SK-N-SH (cell line): Measurements from ENCODE around the gene TTF2. TPM values are rescaled to one million over a fixed set of nuclear protein-coding genes. Genes with fewer than 3 reads are reported as not detected.

Experiments
- CTCF ChIA-PET: fragments of 300-600, 350-600 bp; formaldehyde crosslinking; extraction: SDS; loops from one replicate; lab custom pipeline; 2021; lab: Yijun Ruan, JAX
- POLR2A ChIA-PET: fragments of 350-600 bp; sonication (Branson Sonifier 250); formaldehyde crosslinking; extraction: SDS; loops from one replicate; lab custom pipeline; 2020; ENCODE audit warnings: antibody characterized with exemption, inconsistent platforms; lab: Yijun Ruan, JAX
- DNase-seq: peaks from one replicate; pipeline ENCODE4 v3.0.0; 2012
- H2AFZ ChIP-seq: fragments of 200-600 bp; sonication (generic); 2 replicates; pipeline ENCODE4 v1.8.1; 2016; ENCODE audit warnings: antibody characterized with exemption, mild to moderate bottlenecking, low read depth
- H3F3A ChIP-seq: fragments of 200-600 bp; sonication (generic); replicated peaks from 2 replicates; pipeline ENCODE3; 2016; ENCODE audit warnings: antibody characterized with exemption, mild to moderate bottlenecking; ENCODE audit not compliant: insufficient read depth
- H3K27ac ChIP-seq, 2 experiments: fragments of 200-500 bp in 1 of 2; fragments of 200-600 bp in 1 of 2; sonication (Bioruptor generic) in 1 of 2; sonication (generic), shearing (Covaris generic) in 1 of 2; 2 replicates each; pipeline versions ENCODE4 v1.5.1 to v1.6.1; 2014 to 2016; ENCODE audit warnings: low read depth in 2 of 2, inconsistent platforms in 1 of 2, low read length in 1 of 2, mild to moderate bottlenecking in 1 of 2, mixed read lengths in 1 of 2
- H3K27me3 ChIP-seq: fragments of 200-600 bp; sonication (generic), shearing (Covaris generic); 2 replicates; pipeline ENCODE4 v1.6.1; 2016; ENCODE audit warnings: mixed run types; ENCODE audit not compliant: insufficient read depth
- H3K36me3 ChIP-seq, 2 experiments: fragments of 200-500 bp in 1 of 2; fragments of 200-600 bp in 1 of 2; sonication (Bioruptor generic) in 1 of 2; sonication (generic) in 1 of 2; replicated peaks in 1 of 2; 2 replicates each; pipeline versions ENCODE3 to v1.5.1; 2014 to 2016; ENCODE audit warnings: low read length in 1 of 2, mild to moderate bottlenecking in 1 of 2; ENCODE audit not compliant: insufficient read depth in 2 of 2, control insufficient read depth in 1 of 2
- H3K4me1 ChIP-seq, 2 experiments: fragments of 200-500 bp in 1 of 2; fragments of 200-600 bp in 1 of 2; sonication (Bioruptor generic) in 1 of 2; sonication (generic), shearing (Covaris generic) in 1 of 2; 2 replicates each; pipeline versions ENCODE4 v1.5.1 to v1.6.1; 2014 to 2016; ENCODE audit warnings: low read depth in 1 of 2, low read length in 1 of 2, mixed run types in 1 of 2; ENCODE audit not compliant: insufficient read depth in 2 of 2, control insufficient read depth in 1 of 2
- H3K4me2 ChIP-seq: fragments of 200-600 bp; sonication (generic), shearing (Covaris generic); 2 replicates; pipeline ENCODE4 v1.6.1; 2017; ENCODE audit warnings: mixed run types
- H3K4me3 ChIP-seq, 2 experiments: fragments of 200-500 bp in 1 of 2; fragments of 200-600 bp in 1 of 2; sonication (Bioruptor generic) in 1 of 2; sonication (generic), shearing (Covaris generic) in 1 of 2; 2 replicates each; pipeline versions ENCODE4 v1.5.1 to v1.8.1; 2014 to 2016; ENCODE audit warnings: low read depth in 2 of 2, inconsistent platforms in 1 of 2, low read length in 1 of 2, mild to moderate bottlenecking in 1 of 2, mixed read lengths in 1 of 2, moderate library complexity in 1 of 2
- H3K79me2 ChIP-seq: fragments of 200-600 bp; sonication (generic); 2 replicates; pipeline ENCODE4 v1.8.1; 2017; ENCODE audit warnings: mild to moderate bottlenecking; ENCODE audit not compliant: insufficient read depth
- H3K9ac ChIP-seq: fragments of 200-600 bp; sonication (generic); 2 replicates; pipeline ENCODE4 v1.6.1; 2017; ENCODE audit warnings: mixed run types
- H3K9me2 ChIP-seq: fragments of 200-600 bp; sonication (generic); 2 replicates; pipeline ENCODE4 v1.6.1; 2017; ENCODE audit warnings: mixed run types
- H3K9me3 ChIP-seq: fragments of 200-600 bp; sonication (generic); 2 replicates; pipeline ENCODE4 v1.6.1; 2017; ENCODE audit warnings: mixed run types, mild to moderate bottlenecking, moderate library complexity
- H4K20me1 ChIP-seq: fragments of 200-600 bp; sonication (generic); 2 replicates; pipeline ENCODE4 v1.6.1; 2017; ENCODE audit warnings: mild to moderate bottlenecking, mixed run types; ENCODE audit not compliant: insufficient read depth
- CHD2 ChIP-seq: fragments of 150-350 bp; IDR thresholded peaks from 2 replicates; pipeline ENCODE4 v1.6.1; 2018; ENCODE audit warnings: low read length; ENCODE audit not compliant: partially characterized antibody
- ELF1 ChIP-seq: IDR thresholded peaks from 2 replicates; pipeline ENCODE4 v1.4.0; 2012
- EZH2phosphoT487 ChIP-seq: fragments of 200-600 bp; sonication (generic); IDR thresholded peaks from 2 replicates; pipeline ENCODE4 v1.6.1; 2017; ENCODE audit warnings: low read depth, mixed run types, mild to moderate bottlenecking, antibody characterized with exemption, moderate library complexity, borderline replicate concordance
- FOSL2 ChIP-seq: IDR thresholded peaks from 2 replicates; pipeline ENCODE4 v1.4.0; 2012; ENCODE audit warnings: low read depth, mild to moderate bottlenecking, moderate library complexity, borderline replicate concordance
- FOXJ3 ChIP-seq: sonication (generic); formaldehyde crosslinking; IDR thresholded peaks from 2 replicates; pipeline ENCODE4 v1.5.1; 2020; ENCODE audit warnings: mild to moderate bottlenecking, missing genetic modification reagents
- FOXM1 ChIP-seq: IDR thresholded peaks from 2 replicates; pipeline ENCODE4 v1.4.0; 2012; ENCODE audit warnings: low read depth, mild to moderate bottlenecking
- IRF3 ChIP-seq: fragments of 150-350 bp; IDR thresholded peaks from 2 replicates; pipeline ENCODE4 v1.6.1; 2016; ENCODE audit warnings: mild to moderate bottlenecking, low read depth, low read length
- MAX ChIP-seq: IDR thresholded peaks from 2 replicates; pipeline ENCODE4 v1.4.0; 2012; ENCODE audit warnings: low read depth
- MEF2A ChIP-seq: IDR thresholded peaks from 2 replicates; pipeline ENCODE4 v1.4.0; 2012; ENCODE audit warnings: low read depth, borderline replicate concordance
- MXI1 ChIP-seq: IDR thresholded peaks from 2 replicates; pipeline ENCODE4 v1.6.1; 2012; ENCODE audit warnings: mild to moderate bottlenecking, low read depth, low read length, improper control_type of control experiment
- NFIC ChIP-seq: IDR thresholded peaks from 2 replicates; pipeline ENCODE4 v1.4.0; 2012; ENCODE audit warnings: borderline replicate concordance
- NRF1 ChIP-seq: IDR thresholded peaks from 2 replicates; pipeline ENCODE4 v1.6.1; 2012; ENCODE audit warnings: low read depth, mild to moderate bottlenecking, low read length
- PBX3 ChIP-seq: IDR thresholded peaks from 2 replicates; pipeline ENCODE4; 2012
- POLR2AphosphoS5 ChIP-seq: IDR thresholded peaks from 2 replicates; pipeline ENCODE4 v1.6.1; 2012; ENCODE audit warnings: low read depth, low read length
- RAD21 ChIP-seq: IDR thresholded peaks from 2 replicates; pipeline ENCODE4 v1.6.1; 2012; ENCODE audit warnings: mild to moderate bottlenecking, low read length
- RCOR1 ChIP-seq: fragments of 150-350 bp; IDR thresholded peaks from 2 replicates; pipeline ENCODE4 v1.6.1; 2017; ENCODE audit warnings: antibody characterized with exemption, low read length
- SIN3A ChIP-seq: IDR thresholded peaks from 2 replicates; pipeline ENCODE4 v1.6.1; 2012; ENCODE audit warnings: low read depth, mild to moderate bottlenecking, low read length, moderate library complexity, borderline replicate concordance
- TCF12 ChIP-seq: IDR thresholded peaks from 2 replicates; pipeline ENCODE4 v1.4.0; 2012
- TEAD4 ChIP-seq: IDR thresholded peaks from 2 replicates; pipeline ENCODE4 v1.4.0; 2012; ENCODE audit warnings: mild to moderate bottlenecking, borderline replicate concordance; ENCODE audit not compliant: insufficient read depth
- USF1 ChIP-seq: IDR thresholded peaks from 2 replicates; pipeline ENCODE4 v1.4.0; 2012; ENCODE audit warnings: low read depth, borderline replicate concordance
- USF2 ChIP-seq: fragments of 150-350 bp; IDR thresholded peaks from 2 replicates; pipeline ENCODE4 v1.6.1; 2017; ENCODE audit warnings: antibody characterized with exemption, low read length, low read depth, borderline replicate concordance
- ZBTB33 ChIP-seq: IDR thresholded peaks from 2 replicates; pipeline ENCODE4 v1.4.0; 2012; ENCODE audit warnings: low read depth, borderline replicate concordance
- WGBS: methylation state at CpG from one replicate; pipeline ENCODE4 v1.1.6; 2017; ENCODE audit warnings: low lambda C conversion rate; 5-methylcytosine and 5-hydroxymethylcytosine counted together
- polyA plus RNA-seq, 3 experiments: library from polyadenylated mRNA; depleted of rRNA; stranded (reverse); fragments of >200 nt; gene quantifications; 2 replicates each; pipeline ENCODE4 v1.2.3, GENCODE V29; 2012

TTF2 gene
- polyA plus RNA-seq, 1 of the 3 experiments (the other 2 are of a cell fraction), result 10.8 TPM

- Histone ChIP-seq H3K4me1 (no peaks in the 10 kb centered on the region), H3K9ac (no peak overlapping the region), H4K20me1 (no peaks in the 10 kb centered on the region), H3K79me2 (no peaks in the 10 kb centered on the region), H3K36me3 (peaks cover 2 to 32% of the 10 kb centered on the region in 2 experiments), H3K27ac (peak overlapping the region in 1 of 2 experiments; percentile 55; a peak in 2 of 4 replicates), H3F3A (no peaks in the 10 kb centered on the region), H2AFZ (no peak overlapping the region), H3K4me2 (0 out of 2 replicates have a peak overlapping the region, but pooled peaks have one; percentile 2), H3K4me3 (no peak overlapping the region), H3K9me3 (no peaks in the 10 kb centered on the region), H3K9me2 (no peaks in the 10 kb centered on the region), H3K27me3 (no peaks in the 10 kb centered on the region)
- POLR2A ChIA-PET, result no interaction called here
- CTCF ChIA-PET, result interaction anchor here (1.1 to 1.5 kb wide), 3 partner anchors 10 to 17 kb away, joined by 3 to 5 read pairs (median 4); no protein-coding TSS in a partner anchor
- DNase-seq, result no peak
- TF ChIP-seq IRF3, result no peak
- TF ChIP-seq ZBTB33, result no peak
- TF ChIP-seq MEF2A, result no peak
- TF ChIP-seq FOSL2, result peak; percentile 16; the same call in 1 of the 2 replicates
- TF ChIP-seq PBX3, result no peak
- 43% methylated on average over 2 of the region's 2 CpGs for WGBS
These were observed 50.6 kb downstream of the TTF2 start for GRCh38 chr1:117110774-117111173.

GRCh38 chr1:117112047-117112717, 52.1 kb downstream of the TTF2 start:
- no peak overlapping the region for H2AFZ ChIP-seq
- DNase-seq, result no peak
- H3F3A ChIP-seq, result no peaks in the 10 kb centered on the region
- H3K79me2 ChIP-seq, result no peaks in the 10 kb centered on the region
- H3K4me1 ChIP-seq, result no peaks in the 10 kb centered on the region; a peak in 1 of 4 replicates
- no peaks in the 10 kb centered on the region for H3K9me3 ChIP-seq
- H3K36me3 ChIP-seq, result peaks cover 0 to 32% of the 10 kb centered on the region in 2 experiments
- CTCF ChIA-PET, result no interaction called here
- H4K20me1 ChIP-seq, result no peaks in the 10 kb centered on the region
- H3K27ac ChIP-seq, result no peak overlapping the region
- H3K4me2 ChIP-seq, result no peak overlapping the region
- no peaks in the 10 kb centered on the region for H3K9me2 ChIP-seq
- H3K9ac ChIP-seq, result no peak overlapping the region
- POLR2A ChIA-PET, result no interaction called here
- H3K4me3 ChIP-seq, result no peak overlapping the region
- no peaks in the 10 kb centered on the region for H3K27me3 ChIP-seq
- 92% methylated on average over 7 of the region's 7 CpGs for WGBS
- no peak for TF ChIP-seq RAD21
- no peak for TF ChIP-seq USF2
- no peak for TF ChIP-seq EZH2phosphoT487
- no peak for TF ChIP-seq FOXJ3
- no peak for TF ChIP-seq NRF1
- no peak for TF ChIP-seq CHD2
- TF ChIP-seq FOXM1, result no peak
- no peak for TF ChIP-seq ELF1
- TF ChIP-seq MXI1, result no peak
- TF ChIP-seq POLR2AphosphoS5, result no peak
- TF ChIP-seq NFIC, result no peak
- TF ChIP-seq MAX, result no peak
- no peak for TF ChIP-seq SIN3A
- no peak for TF ChIP-seq RCOR1
- TF ChIP-seq TEAD4, result no peak
- no peak for TF ChIP-seq USF1
- TF ChIP-seq TCF12, result no peak
